ENCODE results near the gene GGNBP2.

Gene GGNBP2

GRCh38 chr17:36592316-36592715 lies 47.6 kb downstream of the GGNBP2 start:
- DNase-seq (ENCODE audit: low spot score) = peak; percentile 46
- TF ChIP-seq CTCF (conservative IDR thresholded peaks at IDR 0.05; ENCODE audit: low read depth) = no peak
- ChIA-PET POLR2A (ENCODE audit: low non-redundant PET) (no interaction called here), CTCF (interaction anchor here (0.7 to 1.0 kb wide), 2 partner anchors 10 to 11 kb away, joined by 3 to 4 read pairs; no protein-coding TSS in a partner anchor)
- peak overlapping the region; percentile 81 for H3K27ac ChIP-seq

- TF ChIP-seq CTCF (conservative IDR thresholded peaks at IDR 0.05; ENCODE audit: low read depth) = no peak
- no peak for DNase-seq (ENCODE audit: low spot score)
- peak overlapping the region; percentile 81 for H3K27ac ChIP-seq
- CTCF ChIA-PET = interaction anchor here (0.7 to 1.0 kb wide), 2 partner anchors 10 kb away, joined by 3 to 4 read pairs; no protein-coding TSS in a partner anchor
- POLR2A ChIA-PET (ENCODE audit: low non-redundant PET) = no interaction called here
These were observed 48.1 kb downstream of the GGNBP2 start for GRCh38 chr17:36592716-36593321.

- no peak for DNase-seq (ENCODE audit: low spot score)
- H3K27ac ChIP-seq = no peak overlapping the region
- ChIA-PET CTCF (interaction anchor here (0.5 to 0.6 kb wide), 2 partner anchors 23 to 159 kb away, joined by 3 to 5 read pairs; no protein-coding TSS in a partner anchor), POLR2A (ENCODE audit: low non-redundant PET) (no interaction called here)
- TF ChIP-seq CTCF (conservative IDR thresholded peaks at IDR 0.05; ENCODE audit: low read depth) = no peak
These were observed 49.1 kb downstream of the GGNBP2 start for GRCh38 chr17:36593656-36594316.

GRCh38 chr17:36594626-36595401 lies 50.1 kb downstream of the GGNBP2 start:
- H3K27ac ChIP-seq = no peak overlapping the region
- ChIA-PET CTCF (no interaction called here), POLR2A (ENCODE audit: low non-redundant PET) (no interaction called here)
- DNase-seq (ENCODE audit: low spot score) = no peak
- no peak for TF ChIP-seq CTCF (conservative IDR thresholded peaks at IDR 0.05; ENCODE audit: low read depth)

GRCh38 chr17:36597226-36597625 lies 52.5 kb downstream of the GGNBP2 start:
- ChIA-PET POLR2A (ENCODE audit: low non-redundant PET) (no interaction called here), CTCF (no interaction called here)
- no peak overlapping the region for H3K27ac ChIP-seq

More at GRCh38 chr17:36597226-36597625, 52.5 kb downstream of the GGNBP2 start:
- no peak for TF ChIP-seq CTCF (conservative IDR thresholded peaks at IDR 0.05; ENCODE audit: low read depth)
- DNase-seq (ENCODE audit: low spot score) = no peak
